ENCODE results near the gene ALG12.

Gene ALG12

DNA sequence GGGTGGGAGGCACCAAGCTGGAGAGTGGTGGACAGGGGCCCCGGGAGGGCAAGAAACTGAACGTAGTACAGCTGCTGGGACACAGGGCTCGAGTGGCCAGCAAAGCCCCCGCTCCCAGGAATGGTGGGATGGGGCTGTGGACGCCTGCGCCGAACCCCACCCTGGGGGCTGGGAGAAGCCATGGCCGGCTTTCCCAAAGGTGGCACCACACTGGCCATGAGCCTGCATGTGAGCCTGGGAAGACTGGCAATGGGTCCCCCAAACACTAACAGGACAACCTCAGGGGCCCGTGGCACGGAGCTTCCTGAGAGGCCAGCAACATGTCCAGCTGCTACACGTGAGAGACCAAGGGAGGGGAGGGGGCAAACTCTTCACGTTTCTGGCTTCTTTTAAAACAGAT is 4.0 kb downstream of the ALG12 start:
- no peaks in the 10 kb centered on the region for H3F3A ChIP-seq (ENCODE audit: insufficient read depth, low read length)
- no peak overlapping the region for H3K9ac ChIP-seq (ENCODE audit: low read length)
- TF ChIP-seq, protein P1, sequence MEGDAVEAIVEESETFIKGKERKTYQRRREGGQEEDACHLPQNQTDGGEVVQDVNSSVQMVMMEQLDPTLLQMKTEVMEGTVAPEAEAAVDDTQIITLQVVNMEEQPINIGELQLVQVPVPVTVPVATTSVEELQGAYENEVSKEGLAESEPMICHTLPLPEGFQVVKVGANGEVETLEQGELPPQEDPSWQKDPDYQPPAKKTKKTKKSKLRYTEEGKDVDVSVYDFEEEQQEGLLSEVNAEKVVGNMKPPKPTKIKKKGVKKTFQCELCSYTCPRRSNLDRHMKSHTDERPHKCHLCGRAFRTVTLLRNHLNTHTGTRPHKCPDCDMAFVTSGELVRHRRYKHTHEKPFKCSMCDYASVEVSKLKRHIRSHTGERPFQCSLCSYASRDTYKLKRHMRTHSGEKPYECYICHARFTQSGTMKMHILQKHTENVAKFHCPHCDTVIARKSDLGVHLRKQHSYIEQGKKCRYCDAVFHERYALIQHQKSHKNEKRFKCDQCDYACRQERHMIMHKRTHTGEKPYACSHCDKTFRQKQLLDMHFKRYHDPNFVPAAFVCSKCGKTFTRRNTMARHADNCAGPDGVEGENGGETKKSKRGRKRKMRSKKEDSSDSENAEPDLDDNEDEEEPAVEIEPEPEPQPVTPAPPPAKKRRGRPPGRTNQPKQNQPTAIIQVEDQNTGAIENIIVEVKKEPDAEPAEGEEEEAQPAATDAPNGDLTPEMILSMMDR (IDR thresholded peaks at IDR 0.05; ENCODE audit: low read length): no peak
- no peak for TF ChIP-seq EZH2 (IDR thresholded peaks at IDR 0.05; ENCODE audit: borderline replicate concordance, low read length)
- no peak overlapping the region for H3K27ac ChIP-seq (ENCODE audit: low read depth, low read length, poor library complexity, severe bottlenecking)
- H3K9me3 ChIP-seq (ENCODE audit: low read length): no peaks in the 10 kb centered on the region
- H3K36me3 ChIP-seq (ENCODE audit: insufficient read depth, low read length): peaks cover 34% of the 10 kb centered on the region; the same call in 1 of the 2 replicates
- H2AFZ ChIP-seq (ENCODE audit: low read length): no peak overlapping the region
- H4K20me1 ChIP-seq (ENCODE audit: insufficient read depth, low read length): no peaks in the 10 kb centered on the region
- H3K4me3 ChIP-seq (ENCODE audit: low read depth, low read length, poor library complexity, severe bottlenecking): no peak overlapping the region
- no peak overlapping the region for H3K4me2 ChIP-seq (ENCODE audit: low read length)
- H3K9me2 ChIP-seq (ENCODE audit: low read depth, low read length): no peaks in the 10 kb centered on the region
- H3K79me2 ChIP-seq (ENCODE audit: insufficient read depth, low read length): peaks cover 3% of the 10 kb centered on the region; the same call in 1 of the 2 replicates
- H3K27me3 ChIP-seq (ENCODE audit: insufficient read depth, low read length): no peaks in the 10 kb centered on the region
- H3K4me1 ChIP-seq (ENCODE audit: insufficient read depth, low read length, severe bottlenecking): peaks cover 15% of the 10 kb centered on the region

GRCh38 chr22:49913446-49913845 is 4.8 kb downstream of the ALG12 start:
- Histone ChIP-seq H3K27ac (ENCODE audit: low read depth, low read length, poor library complexity, severe bottlenecking) (no peak overlapping the region), H2AFZ (ENCODE audit: low read length) (no peak overlapping the region), H3F3A (ENCODE audit: insufficient read depth, low read length) (no peaks in the 10 kb centered on the region), H3K4me2 (ENCODE audit: low read length) (no peak overlapping the region), H3K9ac (ENCODE audit: low read length) (no peak overlapping the region), H4K20me1 (ENCODE audit: insufficient read depth, low read length) (no peaks in the 10 kb centered on the region), H3K4me3 (ENCODE audit: low read depth, low read length, poor library complexity, severe bottlenecking) (no peak overlapping the region), H3K9me2 (ENCODE audit: low read depth, low read length) (no peaks in the 10 kb centered on the region), H3K79me2 (ENCODE audit: insufficient read depth, low read length) (peaks cover 3% of the 10 kb centered on the region; the same call in 1 of the 2 replicates), H3K27me3 (ENCODE audit: insufficient read depth, low read length) (no peaks in the 10 kb centered on the region), H3K9me3 (ENCODE audit: low read length) (no peaks in the 10 kb centered on the region), H3K4me1 (ENCODE audit: insufficient read depth, low read length, severe bottlenecking) (peaks cover 11% of the 10 kb centered on the region), H3K36me3 (ENCODE audit: insufficient read depth, low read length) (peaks cover 37% of the 10 kb centered on the region; the same call in 1 of the 2 replicates)
- TF ChIP-seq EZH2 (IDR thresholded peaks at IDR 0.05; ENCODE audit: borderline replicate concordance, low read length): no peak
- TF ChIP-seq, protein P1 (IDR thresholded peaks at IDR 0.05; ENCODE audit: low read length): no peak

DNA sequence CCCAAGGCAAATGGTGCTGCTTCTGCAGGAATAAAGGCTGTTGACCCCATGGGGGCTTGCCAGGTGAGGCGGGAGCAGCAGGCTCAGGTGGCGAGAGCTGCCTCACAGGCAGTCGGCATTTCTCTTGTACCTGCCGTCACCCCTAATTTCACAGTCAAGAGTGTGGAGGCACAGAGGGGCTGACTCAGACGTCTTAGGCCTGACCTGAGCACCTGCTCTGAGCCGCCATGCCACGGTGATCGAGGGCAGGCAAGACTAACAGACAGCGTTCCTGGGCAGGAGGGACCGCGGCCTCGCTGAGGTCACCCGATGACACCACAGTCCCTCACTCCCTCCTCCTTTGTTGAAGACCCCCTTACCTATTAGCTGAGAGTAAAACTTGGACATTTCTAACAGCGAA is 5.2 kb downstream of the ALG12 start:
- TF ChIP-seq EZH2 (IDR thresholded peaks at IDR 0.05; ENCODE audit: borderline replicate concordance, low read length): no peak
- TF ChIP-seq, protein P1 (IDR thresholded peaks at IDR 0.05; ENCODE audit: low read length): no peak
- H3F3A ChIP-seq (ENCODE audit: insufficient read depth, low read length): no peaks in the 10 kb centered on the region
- H3K9me3 ChIP-seq (ENCODE audit: low read length): no peaks in the 10 kb centered on the region
- peaks cover 11% of the 10 kb centered on the region for H3K4me1 ChIP-seq (ENCODE audit: insufficient read depth, low read length, severe bottlenecking)
- no peak overlapping the region for H2AFZ ChIP-seq (ENCODE audit: low read length)
- H3K79me2 ChIP-seq (ENCODE audit: insufficient read depth, low read length): peaks cover 3% of the 10 kb centered on the region; the same call in 1 of the 2 replicates
- no peaks in the 10 kb centered on the region for H4K20me1 ChIP-seq (ENCODE audit: insufficient read depth, low read length)
- no peaks in the 10 kb centered on the region for H3K27me3 ChIP-seq (ENCODE audit: insufficient read depth, low read length)
- H3K27ac ChIP-seq (ENCODE audit: low read depth, low read length, poor library complexity, severe bottlenecking): no peak overlapping the region
- H3K9ac ChIP-seq (ENCODE audit: low read length): no peak overlapping the region
- no peak overlapping the region for H3K4me3 ChIP-seq (ENCODE audit: low read depth, low read length, poor library complexity, severe bottlenecking)
- peaks cover 37% of the 10 kb centered on the region; the same call in 1 of the 2 replicates for H3K36me3 ChIP-seq (ENCODE audit: insufficient read depth, low read length)
- H3K4me2 ChIP-seq (ENCODE audit: low read length): no peak overlapping the region
- no peaks in the 10 kb centered on the region for H3K9me2 ChIP-seq (ENCODE audit: low read depth, low read length)
